GM12891 (cell line): Measurements from ENCODE around the gene GRIA3.

Experiments used
- PAX5 ChIP-seq: IDR thresholded peaks from 2 replicates; pipeline ENCODE4 v1.6.1; 2011; ENCODE audit warnings: low read length, moderate library complexity, mild to moderate bottlenecking; ENCODE audit not compliant: insufficient read depth, severe bottlenecking
- POLR2A ChIP-seq: IDR thresholded peaks from 2 replicates; pipeline ENCODE4 v1.6.1; 2011; ENCODE audit warnings: low read depth, low read length, control low read depth
- POLR2AphosphoS5 ChIP-seq: IDR thresholded peaks from 2 replicates; pipeline ENCODE4 v1.6.1; 2011; ENCODE audit warnings: low read depth, low read length, control low read depth
- POU2F2 ChIP-seq: IDR thresholded peaks from 2 replicates; pipeline ENCODE4 v1.6.1; 2011; ENCODE audit warnings: low read depth, mild to moderate bottlenecking, control low read depth, low read length, moderate library complexity
- SPI1 ChIP-seq: IDR thresholded peaks from 2 replicates; pipeline ENCODE4 v1.6.1; 2011; ENCODE audit warnings: low read depth, low read length, control low read depth
- TAF1 ChIP-seq: IDR thresholded peaks from 2 replicates; pipeline ENCODE4 v1.6.1; 2011; ENCODE audit warnings: low read depth, low read length, control low read depth

GRCh38 chrX:123190096-123190495 is 6.0 kb downstream of the GRIA3 start:
- TF ChIP-seq POLR2A (no peak), POLR2AphosphoS5 (no peak), TAF1 (no peak), SPI1 (no peak), PAX5 (no peak), POU2F2 (no peak)
